OCI-LY7 (cell line): ENCODE results near the gene CD69.

Experiments used
- EZH2phosphoT487 ChIP-seq: fragments of 200-600 bp; sonication (generic); IDR thresholded peaks from 2 replicates; pipeline ENCODE4 v1.6.1; 2018; ENCODE audit warnings: low read depth, borderline replicate concordance, mild to moderate bottlenecking, mixed run types, antibody characterized with exemption, low read length, moderate library complexity, mixed read lengths
- TF ChIP-seq, protein P1 (sequence below): fragments of 200-600 bp; sonication (generic); conservative IDR thresholded peaks from 2 replicates; pipeline ENCODE4 v1.5.1; 2014; ENCODE audit warnings: mild to moderate bottlenecking, antibody characterized with exemption, low read length, moderate library complexity, mixed read lengths

DNA sequence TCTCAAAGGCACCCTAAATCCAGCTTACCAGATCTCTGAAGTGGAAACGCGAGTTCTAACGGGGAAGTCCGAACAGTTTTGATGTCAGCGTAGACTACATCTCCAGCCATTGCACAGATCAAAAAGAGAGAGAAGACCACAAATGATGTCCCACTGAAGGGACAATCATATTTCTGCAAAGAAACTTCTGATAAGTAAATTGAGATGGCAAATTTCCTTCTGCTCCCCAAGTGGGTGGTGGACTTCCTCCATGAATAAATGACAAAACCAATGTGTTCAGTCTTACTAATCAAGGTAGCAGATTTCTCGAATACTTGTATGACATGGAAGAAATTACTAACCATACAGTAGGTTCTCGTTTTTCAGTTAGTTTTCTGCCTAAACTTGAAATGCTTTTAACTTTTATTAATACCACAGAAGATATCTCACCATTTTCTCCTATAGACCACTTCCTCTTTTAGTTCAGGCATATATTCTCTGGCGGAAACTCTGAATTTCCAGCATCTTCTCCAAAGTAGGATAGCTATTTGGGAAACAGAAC lies 27.7 kb downstream of the CD69 start, which contains the start of gene CLECL1:
- TF ChIP-seq, protein P1, sequence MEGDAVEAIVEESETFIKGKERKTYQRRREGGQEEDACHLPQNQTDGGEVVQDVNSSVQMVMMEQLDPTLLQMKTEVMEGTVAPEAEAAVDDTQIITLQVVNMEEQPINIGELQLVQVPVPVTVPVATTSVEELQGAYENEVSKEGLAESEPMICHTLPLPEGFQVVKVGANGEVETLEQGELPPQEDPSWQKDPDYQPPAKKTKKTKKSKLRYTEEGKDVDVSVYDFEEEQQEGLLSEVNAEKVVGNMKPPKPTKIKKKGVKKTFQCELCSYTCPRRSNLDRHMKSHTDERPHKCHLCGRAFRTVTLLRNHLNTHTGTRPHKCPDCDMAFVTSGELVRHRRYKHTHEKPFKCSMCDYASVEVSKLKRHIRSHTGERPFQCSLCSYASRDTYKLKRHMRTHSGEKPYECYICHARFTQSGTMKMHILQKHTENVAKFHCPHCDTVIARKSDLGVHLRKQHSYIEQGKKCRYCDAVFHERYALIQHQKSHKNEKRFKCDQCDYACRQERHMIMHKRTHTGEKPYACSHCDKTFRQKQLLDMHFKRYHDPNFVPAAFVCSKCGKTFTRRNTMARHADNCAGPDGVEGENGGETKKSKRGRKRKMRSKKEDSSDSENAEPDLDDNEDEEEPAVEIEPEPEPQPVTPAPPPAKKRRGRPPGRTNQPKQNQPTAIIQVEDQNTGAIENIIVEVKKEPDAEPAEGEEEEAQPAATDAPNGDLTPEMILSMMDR = no peak
- TF ChIP-seq EZH2phosphoT487 = no peak
